Stomach (tissue), 4 donors: Measurements from ENCODE around the gene NNMT.
A peak's percentile ranks its signal among the peaks of the same experiment; 100 is the strongest.

ENCODE experiments used
- CTCF ChIP-seq, 7 experiments: fragments of 450-650 bp in 4 of 7; fragments of 200-600 bp in 3 of 7; sonication (generic) in 3 of 7; IDR thresholded peaks; one replicate each; pipeline ENCODE4 v1.5.1; 2016 to 2019; ENCODE audit warnings: antibody characterized with exemption in 7 of 7, control low read depth in 2 of 7, mild to moderate bottlenecking in 1 of 7
- POLR2A ChIP-seq, 4 donors: fragments of 450-650 bp; IDR thresholded peaks; one replicate each; pipeline ENCODE4 v1.6.1; 2016; ENCODE audit warnings: antibody characterized with exemption in 4 of 4, control low read depth in 2 of 4, mild to moderate bottlenecking in 1 of 4, moderate library complexity in 1 of 4
- POLR2AphosphoS5 ChIP-seq, 3 donors: sonication (generic); formaldehyde crosslinking; IDR thresholded peaks; one replicate each; pipeline ENCODE4 v1.6.1; 2016; ENCODE audit warnings: antibody characterized with exemption in 3 of 3

DNA sequence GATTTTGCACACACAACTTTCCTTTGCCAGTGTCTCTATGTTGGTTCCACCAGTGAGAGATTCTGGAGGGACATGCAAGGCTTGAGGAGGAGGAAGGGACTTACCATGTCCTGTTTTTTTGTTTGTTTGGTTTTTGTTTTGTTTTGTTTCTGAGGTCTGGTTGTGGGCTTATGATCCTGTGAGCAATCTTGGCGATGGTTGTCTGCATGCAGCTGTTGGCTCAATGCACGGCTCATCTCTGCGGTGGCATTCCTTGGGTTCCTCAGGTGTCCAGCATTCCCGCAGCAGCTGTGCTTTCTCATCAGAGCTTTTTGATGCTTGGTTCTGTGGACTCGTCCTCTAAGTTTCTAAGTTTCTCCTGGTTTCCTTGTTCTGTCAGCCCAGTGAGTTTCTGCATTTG is 4.8 kb upstream of the NNMT start:
- no peak for TF ChIP-seq CTCF (IDR thresholded peaks at IDR 0.05)
- no peak for TF ChIP-seq POLR2A (IDR thresholded peaks at IDR 0.05)
- TF ChIP-seq POLR2AphosphoS5 (IDR thresholded peaks at IDR 0.05), result peak in 1 of 3 donors; percentile 4
